Stomach (tissue), 4 donors: ENCODE data around the gene ITPKC.

ENCODE experiments used
- CTCF ChIP-seq, 7 experiments: fragments of 450-650 bp in 4 of 7; fragments of 200-600 bp in 3 of 7; sonication (generic) in 3 of 7; IDR thresholded peaks; one replicate each; pipeline ENCODE4 v1.5.1; 2016 to 2019; ENCODE audit warnings: antibody characterized with exemption in 7 of 7, control low read depth in 2 of 7, mild to moderate bottlenecking in 1 of 7
- EP300 ChIP-seq: sonication (generic); formaldehyde crosslinking; IDR thresholded peaks from one replicate; pipeline ENCODE4 v1.6.1; 2017; ENCODE audit warnings: antibody characterized with exemption
- POLR2AphosphoS5 ChIP-seq, 3 donors: sonication (generic); formaldehyde crosslinking; IDR thresholded peaks; one replicate each; pipeline ENCODE4 v1.6.1; 2016; ENCODE audit warnings: antibody characterized with exemption in 3 of 3

- no peak for TF ChIP-seq CTCF (IDR thresholded peaks at IDR 0.05)
- TF ChIP-seq POLR2AphosphoS5 (IDR thresholded peaks at IDR 0.05) = no peak
- TF ChIP-seq EP300 = no peak
These were observed 49.3 kb upstream of the ITPKC start for GRCh38 chr19:40667602-40668001.
